A673 (cell line): ENCODE measurements around the gene TESPA1. TPM values are rescaled to one million over a fixed set of nuclear protein-coding genes. Genes with fewer than 3 reads are reported as not detected.
A peak's percentile ranks its signal among the peaks of the same experiment; 100 is the strongest.
"Not testable (repeated sequence)": the region's sequence is repeated elsewhere in the genome, so short reads cannot be mapped to it uniquely, and the experiment has no call there.

ENCODE experiments used
- BruUV-seq: library from RNA; stranded (reverse); fragments of 400-500 nt; replicated peaks from 2 replicates; lab custom pipeline; 2021; lab: Mats Ljungman, UMichigan
- CTCF ChIA-PET: fragments of 300-600 bp; sonication (Branson Sonifier 250); formaldehyde crosslinking; loops from one replicate; lab custom pipeline; 2022; ENCODE audit warnings: antibody characterized with exemption; lab: Charles Lee
- POLR2A ChIA-PET: fragments of 300-600 bp; sonication (Branson Sonifier 250); formaldehyde crosslinking; loops from one replicate; lab custom pipeline; 2022; ENCODE audit warnings: antibody characterized with exemption; ENCODE audit not compliant: low non-redundant PET; lab: Charles Lee
- DNase-seq: peaks from one replicate; pipeline ENCODE4 v3.0.0-alpha.2; 2015; ENCODE audit warnings: low spot score
- H3K27ac ChIP-seq: fragments of 200-600 bp; sonication (generic); 2 replicates; pipeline ENCODE4 v1.5.1; 2016; ENCODE audit warnings: mixed run types, low read depth, mild to moderate bottlenecking, mixed read lengths, antibody characterized with exemption, low read length; ENCODE audit not compliant: poor library complexity, severe bottlenecking
- H3K27me3 ChIP-seq: fragments of 200-600 bp; sonication (generic); replicated peaks from 2 replicates; pipeline ENCODE4 v1.6.1; 2017; ENCODE audit warnings: mixed run types, low read depth, mild to moderate bottlenecking, mixed read lengths, antibody characterized with exemption, low read length; ENCODE audit not compliant: insufficient read depth, poor library complexity
- H3K36me3 ChIP-seq: fragments of 200-600 bp; sonication (generic); 2 replicates; pipeline ENCODE4 v1.6.1; 2016; ENCODE audit warnings: mixed run types, mild to moderate bottlenecking, mixed read lengths, antibody characterized with exemption, low read length; ENCODE audit not compliant: insufficient read depth, poor library complexity, severe bottlenecking
- H3K4me1 ChIP-seq: fragments of 200-600 bp; sonication (generic); 2 replicates; pipeline ENCODE4 v1.6.1; 2017; ENCODE audit warnings: mixed run types, mild to moderate bottlenecking, mixed read lengths, antibody characterized with exemption, low read length; ENCODE audit not compliant: insufficient read depth, poor library complexity, severe bottlenecking
- H3K4me3 ChIP-seq: fragments of 200-600 bp; sonication (generic); 2 replicates; pipeline ENCODE4 v1.5.1; 2016; ENCODE audit warnings: low read depth, mixed run types, mild to moderate bottlenecking, mixed read lengths, low read length; ENCODE audit not compliant: poor library complexity, severe bottlenecking
- H3K9me3 ChIP-seq: fragments of 200-600 bp; sonication (generic); 2 replicates; pipeline ENCODE4 v1.6.1; 2016; ENCODE audit warnings: mixed run types, low read depth, mild to moderate bottlenecking, mixed read lengths, antibody characterized with exemption, low read length; ENCODE audit not compliant: poor library complexity, severe bottlenecking
- CTCF ChIP-seq: fragments of 300-800, 200-600 bp; sonication (generic); conservative IDR thresholded peaks from 2 replicates; pipeline ENCODE4 v1.5.1; 2017; ENCODE audit warnings: low read depth, mild to moderate bottlenecking, antibody characterized with exemption, low read length, moderate library complexity, mixed read lengths
- EZH2 ChIP-seq: fragments of 200-600 bp; sonication (generic); IDR thresholded peaks from 2 replicates; pipeline ENCODE4 v1.6.1; 2017; ENCODE audit warnings: borderline replicate concordance, low read depth, mild to moderate bottlenecking, mixed read lengths, antibody characterized with exemption, low read length; ENCODE audit not compliant: poor library complexity, severe bottlenecking
- intact Hi-C: fragments of 100-400 bp; cut with micrococcal nuclease; formaldehyde crosslinking; loops from one replicate; pipeline ENCODE4 v1.10.0; 2022; ENCODE audit not compliant: unreplicated experiment
- total RNA-seq: library from RNA; stranded (reverse); gene quantifications from 2 replicates; pipeline ENCODE4 v1.2.3, GENCODE V29; 2021

Gene TESPA1
- total RNA-seq, 1 experiment from 2014 or later, result not detected

- Histone ChIP-seq H3K4me1 (no peaks in the 10 kb centered on the region), H3K9me3 (no peaks in the 10 kb centered on the region), H3K36me3 (no peaks in the 10 kb centered on the region), H3K27ac (no peak overlapping the region), H3K27me3 (no peaks in the 10 kb centered on the region), H3K4me3 (no peak overlapping the region)
- ChIA-PET POLR2A (no interaction called here), CTCF (no interaction called here)
- intact Hi-C loops, result loop anchor here (10.0 kb wide), 1 partner anchor 625 kb away; no protein-coding TSS in a partner anchor
- TF ChIP-seq CTCF (no peak), EZH2 (no peak)
- DNase-seq, result no peak
- BruUV-seq, result no TSS peak
Measured at GRCh38 chr12:54989829-54990228, 5.3 kb upstream of the TESPA1 start.

- Histone ChIP-seq H3K36me3 (no peaks in the 10 kb centered on the region), H3K4me1 (no peaks in the 10 kb centered on the region), H3K27ac (no peak overlapping the region), H3K4me3 (no peak overlapping the region), H3K27me3 (no peaks in the 10 kb centered on the region), H3K9me3 (no peaks in the 10 kb centered on the region)
- CTCF ChIA-PET, result no interaction called here
- POLR2A ChIA-PET, result no interaction called here
- peak; percentile 11 for DNase-seq
- no TSS peak for BruUV-seq
- TF ChIP-seq CTCF (no peak), EZH2 (no peak)
- intact Hi-C loops, result no loop called here
Measured at GRCh38 chr12:54988402-54989054, 4.0 kb upstream of the TESPA1 start.

GRCh38 chr12:54987611-54988231 lies 3.2 kb upstream of the TESPA1 start:
- Histone ChIP-seq H3K27me3 (no peaks in the 10 kb centered on the region), H3K9me3 (no peaks in the 10 kb centered on the region), H3K27ac (no peak overlapping the region), H3K36me3 (no peaks in the 10 kb centered on the region), H3K4me1 (no peaks in the 10 kb centered on the region), H3K4me3 (no peak overlapping the region)
- TF ChIP-seq EZH2 (no peak), CTCF (no peak)
- DNase-seq, result no peak
- no TSS peak for BruUV-seq
- POLR2A ChIA-PET, result no interaction called here
- CTCF ChIA-PET, result no interaction called here
- intact Hi-C loops, result no loop called here

GRCh38 chr12:54986773-54987172 lies 2.2 kb upstream of the TESPA1 start:
- H3K27ac ChIP-seq, H3K4me1 ChIP-seq, DNase-seq, POLR2A ChIA-PET, H3K27me3 ChIP-seq, intact Hi-C loops, H3K9me3 ChIP-seq, BruUV-seq, H3K4me3 ChIP-seq, H3K36me3 ChIP-seq, CTCF ChIA-PET: not testable (repeated sequence)
